ENCODE data around the gene KCNH2. TPM values are rescaled to one million over a fixed set of nuclear protein-coding genes. Genes with fewer than 3 reads are reported as not detected.
"Not testable (repeated sequence)": the region's sequence is repeated elsewhere in the genome, so short reads cannot be mapped to it uniquely, and the experiment has no call there.

Gene KCNH2
- total RNA-seq, 6 experiments from 2014 or later = not detected

GRCh38 chr7:151013356-151013732 lies 35.2 kb upstream of the KCNH2 start:
- TF ChIP-seq CTCF (IDR thresholded peaks at IDR 0.05) = no peak
- H3K4me3 Mint-ChIP-seq = peak overlapping the region; percentile 84; the same call in 1 of the 2 replicates
- DNase-seq = no peak
- no peaks in the 10 kb centered on the region for H3K36me3 Mint-ChIP-seq (ENCODE audit: low read depth)
- no peaks in the 10 kb centered on the region for H3K9me3 Mint-ChIP-seq
- peaks cover 47% of the 10 kb centered on the region for H3K4me1 Mint-ChIP-seq (ENCODE audit: low read depth)
- peaks cover 24% of the 10 kb centered on the region for H3K27me3 Mint-ChIP-seq (ENCODE audit: insufficient read depth)
- H3K27ac Mint-ChIP-seq = peak overlapping the region; percentile 78

GRCh38 chr7:151012911-151013347 lies 34.8 kb upstream of the KCNH2 start:
- Mint-ChIP-seq H3K4me3 (peak overlapping the region; percentile 45), H3K27me3 (ENCODE audit: insufficient read depth) (peaks cover 22% of the 10 kb centered on the region), H3K27ac (peak overlapping the region; percentile 19; the same call in 1 of the 2 replicates), H3K9me3 (no peaks in the 10 kb centered on the region), H3K4me1 (ENCODE audit: low read depth) (peaks cover 43% of the 10 kb centered on the region), H3K36me3 (ENCODE audit: low read depth) (no peaks in the 10 kb centered on the region)
- no peak for DNase-seq
- peak; percentile 77 for TF ChIP-seq CTCF (IDR thresholded peaks at IDR 0.05)

GRCh38 chr7:151012031-151012692 lies 34.0 kb upstream of the KCNH2 start:
- H3K36me3 Mint-ChIP-seq (ENCODE audit: low read depth) = no peaks in the 10 kb centered on the region
- peaks cover 38% of the 10 kb centered on the region for H3K4me1 Mint-ChIP-seq (ENCODE audit: low read depth)
- H3K9me3 Mint-ChIP-seq = no peaks in the 10 kb centered on the region

GRCh38 chr7:151011616-151012015 lies 33.5 kb upstream of the KCNH2 start:
- not testable (repeated sequence) for H3K9me3 Mint-ChIP-seq; H3K27ac Mint-ChIP-seq; H3K36me3 Mint-ChIP-seq (ENCODE audit: low read depth); DNase-seq; H3K4me3 Mint-ChIP-seq
- Mint-ChIP-seq H3K4me1 (ENCODE audit: low read depth) (peaks cover 38% of the 10 kb centered on the region), H3K27me3 (ENCODE audit: insufficient read depth) (peaks cover 20% of the 10 kb centered on the region)

More at GRCh38 chr7:151012031-151012692, 34.0 kb upstream of the KCNH2 start:
- peak overlapping the region; percentile 19; the same call in 1 of the 2 replicates for H3K27ac Mint-ChIP-seq
- DNase-seq = no peak
- H3K27me3 Mint-ChIP-seq (ENCODE audit: insufficient read depth) = peaks cover 21% of the 10 kb centered on the region
- H3K4me3 Mint-ChIP-seq = no peak overlapping the region; the same call in 1 of the 2 replicates
- TF ChIP-seq CTCF (IDR thresholded peaks at IDR 0.05) = no peak

GRCh38 chr7:151011097-151011409 lies 32.9 kb upstream of the KCNH2 start:
- Mint-ChIP-seq H3K27ac (peak overlapping the region; percentile 13; the same call in 1 of the 2 replicates), H3K27me3 (ENCODE audit: insufficient read depth) (peaks cover 19% of the 10 kb centered on the region), H3K4me3 (peak overlapping the region; percentile 70), H3K9me3 (no peaks in the 10 kb centered on the region), H3K36me3 (ENCODE audit: low read depth) (no peaks in the 10 kb centered on the region), H3K4me1 (ENCODE audit: low read depth) (peaks cover 38% of the 10 kb centered on the region)
- DNase-seq = no peak
- no peak for TF ChIP-seq CTCF (IDR thresholded peaks at IDR 0.05)

GRCh38 chr7:151010307-151011096 lies 32.4 kb upstream of the KCNH2 start:
- no peaks in the 10 kb centered on the region for H3K36me3 Mint-ChIP-seq (ENCODE audit: low read depth)
- TF ChIP-seq CTCF (IDR thresholded peaks at IDR 0.05) = no peak
- H3K27me3 Mint-ChIP-seq (ENCODE audit: insufficient read depth) = peaks cover 20% of the 10 kb centered on the region
- peaks cover 37% of the 10 kb centered on the region for H3K4me1 Mint-ChIP-seq (ENCODE audit: low read depth)
- no peaks in the 10 kb centered on the region for H3K9me3 Mint-ChIP-seq
- H3K27ac Mint-ChIP-seq = peak overlapping the region; percentile 13; the same call in 1 of the 2 replicates
- no peak for DNase-seq
- H3K4me3 Mint-ChIP-seq = peak overlapping the region; percentile 70

Measured in HFFc6 (cell line).